Ascending aorta (tissue), 2 donors: ENCODE results near the gene PRKCQ. TPM values are rescaled to one million over a fixed set of nuclear protein-coding genes. Genes with fewer than 3 reads are reported as not detected.
A peak's percentile ranks its signal among the peaks of the same experiment; 100 is the strongest.
"Not testable (repeated sequence)": the region's sequence is repeated elsewhere in the genome, so short reads cannot be mapped to it uniquely, and the experiment has no call there.

ENCODE experiments used
- DNase-seq, 2 donors: peaks; one replicate each; pipeline ENCODE4 v3.0.0-alpha.2; 2019; ENCODE audit warnings: low spot score in 2 of 2
- H3K27ac ChIP-seq, 2 donors: fragments of 200-600 bp; sonication (generic); one replicate each; pipeline ENCODE4 v1.5.1; 2016 to 2017; ENCODE audit warnings: mild to moderate bottlenecking in 1 of 2
- H3K27me3 ChIP-seq: fragments of 200-600 bp; sonication (generic); one replicate; pipeline ENCODE4 v1.5.1; 2017
- H3K36me3 ChIP-seq, 2 donors: fragments of 200-600 bp; sonication (generic); one replicate each; pipeline ENCODE4 v1.5.1; 2016
- H3K4me1 ChIP-seq, 2 donors: fragments of 200-600 bp; sonication (generic); one replicate each; pipeline ENCODE4 v1.5.1; 2016 to 2017; ENCODE audit warnings: mild to moderate bottlenecking in 1 of 2
- H3K4me3 ChIP-seq, 2 donors: fragments of 200-600 bp; sonication (generic); one replicate each; pipeline ENCODE4 v1.5.1; 2016 to 2017; ENCODE audit warnings: mild to moderate bottlenecking in 1 of 2
- H3K9me3 ChIP-seq, 2 donors: fragments of 200-600 bp; sonication (generic); one replicate each; pipeline ENCODE4 v1.5.1; 2016
- intact Hi-C: fragments of 100-400 bp; cut with DNase I; formaldehyde crosslinking; loops from one replicate; pipeline ENCODE4 v1.15.1; 2023
- total RNA-seq: library from RNA; depleted of rRNA; stranded (reverse); fragments of >200 nt; gene quantifications from one replicate; pipeline ENCODE4 v1.1.0, GENCODE V29; 2016
- TF ChIP-seq, protein P1 (sequence below), 3 experiments: fragments of 200-600 bp in 2 of 3; fragments of 450-650 bp in 1 of 3; sonication (generic) in 2 of 3; IDR thresholded peaks; one replicate each; pipeline ENCODE4 v1.5.1; 2016 to 2019; ENCODE audit warnings: antibody characterized with exemption in 3 of 3, mild to moderate bottlenecking in 1 of 3, moderate library complexity in 1 of 3

PRKCQ gene
- total RNA-seq, 1 donor from 2014 or later, result not detected

DNA sequence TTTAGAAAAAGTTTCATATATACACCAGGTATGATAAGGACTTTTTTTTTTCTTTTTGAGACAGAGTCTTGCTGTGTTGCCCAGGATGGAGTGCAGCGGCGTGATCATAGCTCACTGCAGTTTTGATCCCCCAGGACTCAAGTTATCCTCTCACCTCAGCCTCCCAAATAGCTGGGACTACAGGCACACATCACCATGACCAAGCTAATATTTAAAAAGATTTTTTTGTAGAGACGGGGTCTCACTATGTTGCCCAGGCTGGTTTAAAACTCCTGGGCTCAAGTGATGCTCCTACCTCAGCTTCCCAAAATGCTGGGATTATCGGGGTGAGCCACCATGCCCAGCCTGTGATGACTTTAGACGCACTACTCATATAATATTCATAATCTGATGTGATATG is 2.2 kb upstream of the PRKCQ start:
- TF ChIP-seq, protein P1, sequence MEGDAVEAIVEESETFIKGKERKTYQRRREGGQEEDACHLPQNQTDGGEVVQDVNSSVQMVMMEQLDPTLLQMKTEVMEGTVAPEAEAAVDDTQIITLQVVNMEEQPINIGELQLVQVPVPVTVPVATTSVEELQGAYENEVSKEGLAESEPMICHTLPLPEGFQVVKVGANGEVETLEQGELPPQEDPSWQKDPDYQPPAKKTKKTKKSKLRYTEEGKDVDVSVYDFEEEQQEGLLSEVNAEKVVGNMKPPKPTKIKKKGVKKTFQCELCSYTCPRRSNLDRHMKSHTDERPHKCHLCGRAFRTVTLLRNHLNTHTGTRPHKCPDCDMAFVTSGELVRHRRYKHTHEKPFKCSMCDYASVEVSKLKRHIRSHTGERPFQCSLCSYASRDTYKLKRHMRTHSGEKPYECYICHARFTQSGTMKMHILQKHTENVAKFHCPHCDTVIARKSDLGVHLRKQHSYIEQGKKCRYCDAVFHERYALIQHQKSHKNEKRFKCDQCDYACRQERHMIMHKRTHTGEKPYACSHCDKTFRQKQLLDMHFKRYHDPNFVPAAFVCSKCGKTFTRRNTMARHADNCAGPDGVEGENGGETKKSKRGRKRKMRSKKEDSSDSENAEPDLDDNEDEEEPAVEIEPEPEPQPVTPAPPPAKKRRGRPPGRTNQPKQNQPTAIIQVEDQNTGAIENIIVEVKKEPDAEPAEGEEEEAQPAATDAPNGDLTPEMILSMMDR (IDR thresholded peaks at IDR 0.05), result no peak
- intact Hi-C loops, result no loop called here

DNA sequence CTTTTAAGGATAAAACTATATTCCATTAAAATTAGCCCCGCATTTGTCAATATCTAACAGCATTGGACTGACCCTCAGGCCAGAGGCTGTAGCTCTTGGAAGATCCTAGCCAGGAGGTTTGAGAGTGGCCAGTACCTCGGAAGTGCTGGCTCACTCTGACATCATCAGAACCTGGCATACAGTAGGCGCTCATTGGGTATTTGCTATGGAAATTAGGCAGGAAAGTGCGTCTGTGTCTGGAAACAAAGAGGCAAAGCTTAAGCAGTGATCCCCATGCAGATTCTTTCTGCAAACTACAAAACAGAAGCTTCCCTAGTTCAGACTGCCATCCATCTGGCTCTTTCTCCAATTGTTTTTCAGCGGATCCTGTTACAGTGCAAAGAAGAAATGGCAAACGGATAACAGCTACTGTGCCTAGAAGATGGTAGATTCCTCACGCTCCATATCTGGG is 1.7 kb upstream of the PRKCQ start:
- Histone ChIP-seq H3K9me3 (no peaks in the 10 kb centered on the region), H3K27ac (no peak overlapping the region), H3K4me3 (no peak overlapping the region), H3K27me3 (no peaks in the 10 kb centered on the region), H3K36me3 (no peaks in the 10 kb centered on the region), H3K4me1 (no peaks in the 10 kb centered on the region)
- TF ChIP-seq, protein P1 (IDR thresholded peaks at IDR 0.05), result no peak
- intact Hi-C loops, result no loop called here
- DNase-seq, result no peak

More for the DNA sequence above, 2.2 kb upstream of the PRKCQ start:
- no peak for DNase-seq
- H3K27me3 ChIP-seq, result no peaks in the 10 kb centered on the region
- no peak overlapping the region for H3K27ac ChIP-seq
- no peak overlapping the region for H3K4me3 ChIP-seq
- no peaks in the 10 kb centered on the region for H3K4me1 ChIP-seq
- no peaks in the 10 kb centered on the region for H3K9me3 ChIP-seq
- no peaks in the 10 kb centered on the region for H3K36me3 ChIP-seq

DNA sequence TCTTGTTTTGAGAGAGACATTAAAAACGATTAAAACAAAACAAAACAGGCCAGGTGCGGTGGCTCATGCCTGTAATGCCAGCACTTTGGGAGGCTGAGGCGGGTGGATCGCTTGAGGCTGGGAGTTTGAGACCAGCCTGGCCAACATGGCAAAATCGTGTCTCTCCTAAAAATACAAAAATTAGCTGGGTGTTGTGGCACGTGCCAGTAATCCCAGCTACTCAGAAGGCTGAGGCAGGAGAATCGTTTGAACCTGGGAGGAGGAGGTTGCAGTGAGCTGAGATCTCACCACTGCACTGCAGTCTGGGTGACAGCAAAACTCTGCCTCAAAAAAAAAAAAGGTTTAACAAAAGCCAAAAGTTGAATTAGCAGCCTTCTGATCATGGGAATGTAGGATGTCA is 1.1 kb upstream of the PRKCQ start:
- H3K4me1 ChIP-seq, intact Hi-C loops, H3K9me3 ChIP-seq, H3K27me3 ChIP-seq, DNase-seq, H3K36me3 ChIP-seq, H3K27ac ChIP-seq: not testable (repeated sequence)
- peak overlapping the region in 1 of 2 donors; percentile 66 for H3K4me3 ChIP-seq

DNA sequence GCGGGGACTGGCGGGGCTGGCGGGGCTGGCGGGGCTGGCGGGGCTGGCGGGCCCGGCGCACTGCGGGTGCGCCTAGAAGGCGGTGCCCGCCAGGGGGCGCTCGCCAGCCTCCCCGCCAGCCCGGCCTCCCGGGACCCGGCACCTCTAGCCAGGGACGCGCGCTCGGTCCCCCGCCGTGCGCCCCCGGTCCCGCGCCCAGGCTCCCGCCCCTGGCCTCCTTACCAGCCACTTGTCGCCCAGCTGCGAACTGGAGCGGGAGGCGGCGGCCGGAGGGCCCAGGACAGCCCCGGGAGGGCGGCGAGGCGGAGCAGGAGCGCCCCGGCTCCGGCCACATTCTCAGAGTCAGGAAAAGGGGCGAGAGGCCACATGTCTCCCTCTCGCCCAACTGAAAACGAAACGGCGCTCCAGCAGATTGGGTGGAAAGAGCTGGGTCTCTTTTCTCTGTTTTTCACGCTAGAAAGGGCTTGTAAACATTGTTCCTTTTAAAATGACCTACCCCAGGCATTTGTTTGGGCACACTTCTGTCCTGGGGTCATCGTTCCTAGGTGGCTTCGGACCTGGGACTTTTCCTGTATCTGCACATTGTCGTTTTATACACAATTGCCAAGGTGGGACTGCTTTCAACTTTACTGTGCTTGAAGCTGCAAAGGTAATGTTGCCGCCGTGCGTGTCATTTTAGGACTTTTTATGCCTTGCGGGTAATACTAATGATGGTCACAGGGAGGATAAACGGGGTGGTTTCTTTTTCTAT is 378 bp upstream of the PRKCQ start:
- no peak overlapping the region for H3K27ac ChIP-seq
- H3K4me3 ChIP-seq, result peak overlapping the region; percentile 66 to 78
- no peaks in the 10 kb centered on the region for H3K27me3 ChIP-seq
- no peaks in the 10 kb centered on the region for H3K9me3 ChIP-seq
- intact Hi-C loops, result no loop called here
- no peaks in the 10 kb centered on the region for H3K4me1 ChIP-seq
- TF ChIP-seq, protein P1 (IDR thresholded peaks at IDR 0.05), result peak in 1 of 3 experiments; percentile 56
- no peak for DNase-seq
- no peaks in the 10 kb centered on the region for H3K36me3 ChIP-seq

DNA sequence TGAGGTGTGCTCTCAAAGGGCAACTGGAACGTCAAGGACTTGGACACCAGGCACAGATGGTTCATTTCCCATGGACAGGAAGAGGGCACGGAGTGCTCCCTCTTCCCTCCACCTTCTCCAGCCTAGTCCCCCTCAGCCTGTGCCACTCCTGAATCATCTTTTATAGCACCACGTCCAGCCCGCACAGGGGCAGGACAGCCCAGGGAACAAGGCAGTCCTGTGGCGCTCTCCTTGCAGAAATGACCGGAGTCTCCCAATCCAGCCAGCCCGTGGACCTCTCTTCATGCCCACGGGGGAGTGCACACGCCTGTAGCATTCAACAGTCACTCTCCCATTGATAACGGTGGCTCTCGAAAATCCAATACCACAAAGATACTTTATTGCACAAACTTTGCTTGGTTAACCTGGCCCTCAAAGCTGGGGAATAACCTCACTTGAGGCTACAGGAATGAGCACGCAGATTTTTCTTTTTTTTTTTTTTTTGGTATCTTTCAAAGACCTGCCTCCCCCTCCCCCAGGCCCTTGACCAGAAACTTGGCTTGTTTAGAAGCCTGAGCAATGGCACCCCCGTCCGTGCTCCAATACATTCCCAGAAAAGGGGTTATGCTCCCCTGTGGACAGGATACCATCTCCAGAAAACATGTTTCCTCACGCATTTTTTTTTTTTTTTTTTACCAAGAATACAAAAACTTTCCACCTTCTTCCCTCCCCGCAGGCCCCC is 733 bp downstream of the PRKCQ start:
- Histone ChIP-seq H3K9me3 (no peaks in the 10 kb centered on the region), H3K4me3 (peak overlapping the region; percentile 66 to 78), H3K27ac (no peak overlapping the region), H3K36me3 (no peaks in the 10 kb centered on the region), H3K27me3 (no peaks in the 10 kb centered on the region), H3K4me1 (no peaks in the 10 kb centered on the region)
- intact Hi-C loops, result no loop called here
- DNase-seq, result no peak
- TF ChIP-seq, protein P1 (IDR thresholded peaks at IDR 0.05), result no peak

DNA sequence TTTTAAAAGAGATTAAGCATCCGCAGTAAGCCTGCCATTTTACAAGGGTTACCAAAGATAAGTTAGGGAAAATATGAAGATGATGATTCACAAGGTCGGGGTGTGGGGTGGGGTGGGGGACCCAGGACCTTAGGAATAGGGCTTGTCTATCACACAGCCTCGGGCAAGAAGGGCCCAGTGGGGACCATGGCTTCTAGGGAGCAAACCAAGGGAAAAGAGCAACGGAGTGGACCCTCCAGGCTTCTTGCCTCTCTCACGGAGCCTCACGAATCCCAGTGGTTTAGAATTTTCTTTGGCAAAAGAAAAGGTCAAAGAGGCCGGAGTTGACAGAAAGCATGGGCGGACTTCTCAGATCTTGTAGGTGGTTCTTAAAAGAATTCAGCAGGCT is 1.3 kb downstream of the PRKCQ start:
- DNase-seq, result no peak
- Histone ChIP-seq H3K9me3 (no peaks in the 10 kb centered on the region), H3K36me3 (no peaks in the 10 kb centered on the region), H3K4me3 (no peak overlapping the region), H3K4me1 (no peaks in the 10 kb centered on the region), H3K27ac (no peak overlapping the region), H3K27me3 (no peaks in the 10 kb centered on the region)
- TF ChIP-seq, protein P1 (IDR thresholded peaks at IDR 0.05), result no peak
- intact Hi-C loops, result no loop called here
